ENCODE measurements around the gene AGL.
"Not testable (repeated sequence)": the region's sequence is repeated elsewhere in the genome, so short reads cannot be mapped to it uniquely, and the experiment has no call there.

Gene AGL

GRCh38 chr1:99851850-99852454 is 1.8 kb downstream of the AGL start:
- no peak for DNase-seq

DNA sequence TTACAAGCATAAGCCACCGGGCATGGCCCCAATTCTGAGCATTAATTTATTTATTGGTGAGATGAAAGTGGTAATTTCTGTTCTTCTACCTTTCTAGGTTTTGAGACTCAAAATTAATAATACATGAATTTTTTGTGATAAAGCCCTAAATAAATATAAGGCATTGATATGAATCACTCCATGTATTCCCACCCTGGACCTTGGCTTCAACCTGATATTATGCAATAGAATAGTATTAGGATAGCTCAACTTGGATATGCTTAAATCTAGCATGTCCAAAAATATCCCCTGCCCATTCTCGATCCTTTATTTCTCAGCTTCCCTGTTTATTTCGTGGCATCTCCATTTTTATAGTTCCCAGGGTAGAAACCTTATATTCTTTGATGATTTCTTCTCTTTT is 2.5 kb downstream of the AGL start:
- DNase-seq, result no peak

DNA sequence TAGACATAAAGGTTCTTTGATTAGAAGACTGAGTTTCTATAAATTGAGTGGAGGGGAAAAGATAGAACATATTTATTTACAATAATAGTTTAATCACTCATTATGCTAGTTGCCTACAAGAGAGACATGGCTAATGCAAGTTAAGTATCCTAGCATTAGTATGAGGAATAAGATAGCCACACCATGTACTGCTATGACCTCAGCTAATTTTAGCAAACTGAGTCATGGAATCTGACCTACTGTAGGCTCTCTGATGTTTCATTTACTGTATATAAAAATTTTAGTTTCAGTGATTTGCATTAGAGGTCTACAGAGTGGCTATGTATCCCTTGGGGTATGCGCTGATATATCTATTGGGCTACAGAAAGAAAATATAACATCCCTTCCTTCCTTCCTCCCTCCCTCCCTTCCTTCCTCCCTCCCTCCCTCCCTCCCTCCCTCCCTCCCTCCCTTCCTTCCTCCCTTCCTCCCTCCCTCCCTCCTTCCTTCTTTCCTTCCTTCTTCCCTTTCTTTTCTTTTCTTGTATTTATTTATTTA is 5.8 kb downstream of the AGL start:
- no peak for DNase-seq

- DNase-seq, result not testable (repeated sequence)
These were observed 6.9 kb downstream of the AGL start for GRCh38 chr1:99857041-99857440.

- no peak for DNase-seq
These were observed 8.1 kb downstream of the AGL start for GRCh38 chr1:99858286-99858685.

- no peak for DNase-seq
These were observed 8.7 kb downstream of the AGL start for GRCh38 chr1:99858881-99859280.

DNA sequence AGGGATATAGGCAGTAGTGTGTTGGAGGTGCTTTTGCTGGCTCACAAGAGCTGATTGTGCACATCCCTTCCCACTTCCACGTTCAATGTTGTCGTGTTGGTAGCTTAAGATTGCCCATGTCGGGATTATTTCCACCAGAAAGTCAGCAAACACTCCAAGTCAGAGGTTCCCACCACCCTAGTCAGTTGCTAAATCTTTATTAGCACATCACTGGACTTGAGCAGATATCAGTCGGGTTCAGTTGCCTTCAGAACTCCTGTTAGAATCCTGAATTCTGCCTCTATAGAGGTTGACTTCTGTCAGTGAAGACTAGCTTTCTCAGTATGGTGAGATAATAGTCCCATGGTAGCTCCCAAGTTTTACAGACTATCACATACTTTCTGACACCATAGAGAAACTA is 10.5 kb downstream of the AGL start:
- no peak for DNase-seq

DNA sequence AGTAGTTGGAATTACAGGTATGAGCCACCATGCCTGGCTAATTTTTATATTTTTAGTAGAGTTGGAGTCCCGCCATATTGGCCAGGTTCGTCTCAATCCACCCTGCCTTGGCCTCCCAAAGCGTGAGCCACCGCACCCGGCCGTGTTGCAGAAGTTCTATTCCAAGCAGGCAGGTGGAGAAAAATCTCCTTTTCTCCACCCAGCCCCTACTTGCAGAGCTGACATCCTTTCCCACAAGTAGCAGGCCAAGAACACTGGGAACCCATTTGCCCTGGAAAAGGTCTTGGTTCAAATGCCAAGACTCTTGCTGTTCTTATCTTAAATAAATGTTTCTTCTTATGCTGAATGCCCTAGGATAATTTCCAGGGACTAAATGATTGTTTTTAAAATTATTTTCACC is 17.5 kb downstream of the AGL start:
- DNase-seq, result no peak

- no peak for DNase-seq
These were observed 19.1 kb downstream of the AGL start for GRCh38 chr1:99869304-99869703.

DNA sequence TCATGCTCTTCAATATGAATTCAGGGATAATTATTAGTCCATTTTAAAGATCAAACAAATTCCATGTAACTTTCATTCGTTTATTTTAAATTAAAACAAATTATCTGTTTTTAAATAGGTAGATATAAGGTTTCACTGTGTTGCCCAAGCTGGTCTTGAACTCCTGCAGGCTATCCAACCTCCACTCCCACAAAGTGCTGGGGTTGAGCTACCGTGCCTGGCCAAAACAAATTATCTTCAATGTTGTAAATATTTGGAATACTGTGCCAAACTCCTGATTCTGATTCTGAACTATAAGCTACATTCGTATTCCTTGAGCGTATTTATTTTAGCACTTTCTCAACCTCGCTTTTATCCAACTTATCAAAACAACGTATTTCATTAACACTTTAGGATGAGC is 19.6 kb downstream of the AGL start:
- DNase-seq, result no peak

DNA sequence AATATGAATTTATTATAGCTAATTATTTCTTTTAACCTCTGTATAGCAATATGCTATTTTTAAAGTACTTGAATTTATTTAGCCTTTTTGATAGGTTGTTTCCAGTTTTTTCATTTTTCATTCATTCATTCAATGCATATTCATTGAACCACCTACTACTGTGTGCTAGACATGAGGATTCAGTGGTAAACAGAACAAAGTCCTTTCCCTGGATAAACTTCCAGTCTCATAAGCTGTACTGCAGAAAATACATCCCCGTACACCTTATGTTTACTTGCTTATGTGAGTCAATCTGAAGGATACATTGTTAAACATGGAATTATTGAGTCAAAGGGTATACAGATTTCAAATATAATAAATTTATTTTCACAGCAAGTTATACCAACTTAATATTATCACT is 21.9 kb downstream of the AGL start:
- no peak for DNase-seq

GRCh38 chr1:99877568-99877967 is 27.4 kb downstream of the AGL start:
- no peak for DNase-seq

- DNase-seq, result no peak
These were observed 36.0 kb downstream of the AGL start for GRCh38 chr1:99886179-99886578.

DNA sequence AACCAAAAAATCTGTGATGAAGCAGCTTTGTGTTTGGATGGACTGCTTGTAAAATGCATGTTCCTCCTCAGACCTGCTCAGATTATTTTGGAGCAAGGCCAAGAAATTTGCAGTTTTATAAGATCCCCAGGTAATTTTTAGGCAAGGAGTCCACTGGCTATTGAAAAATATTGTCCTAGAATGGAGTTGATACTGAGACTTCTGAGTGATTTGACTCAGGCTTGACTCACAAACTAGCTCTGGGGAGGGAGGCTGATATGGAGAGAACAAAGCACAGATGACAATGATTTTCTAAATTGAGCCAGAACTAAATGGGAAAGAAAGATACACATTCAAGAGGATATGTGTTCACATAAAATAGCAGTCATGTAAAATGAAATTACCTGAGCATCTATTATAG is 36.7 kb downstream of the AGL start:
- DNase-seq, result no peak

DNA sequence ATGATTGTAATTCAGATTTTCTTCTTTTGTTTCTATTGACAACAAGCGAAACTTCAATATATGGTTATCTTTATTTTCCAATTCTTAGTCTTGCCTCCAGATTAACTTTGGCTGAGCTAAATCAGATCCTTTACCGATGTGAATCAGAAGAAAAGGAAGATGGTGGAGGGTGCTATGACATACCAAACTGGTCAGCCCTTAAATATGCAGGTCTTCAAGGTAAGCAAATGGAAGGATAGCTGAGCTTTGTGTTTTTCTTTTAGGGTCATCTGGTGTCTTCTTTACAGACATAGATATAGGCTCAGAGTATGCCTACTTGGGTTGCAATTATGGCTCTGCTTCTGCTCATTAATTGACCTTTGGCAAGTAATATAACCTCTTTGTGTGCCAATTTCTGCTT is 37.7 kb downstream of the AGL start:
- DNase-seq, result no peak

- no peak for DNase-seq
These were observed 41.8 kb downstream of the AGL start for GRCh38 chr1:99891997-99892396.

DNA sequence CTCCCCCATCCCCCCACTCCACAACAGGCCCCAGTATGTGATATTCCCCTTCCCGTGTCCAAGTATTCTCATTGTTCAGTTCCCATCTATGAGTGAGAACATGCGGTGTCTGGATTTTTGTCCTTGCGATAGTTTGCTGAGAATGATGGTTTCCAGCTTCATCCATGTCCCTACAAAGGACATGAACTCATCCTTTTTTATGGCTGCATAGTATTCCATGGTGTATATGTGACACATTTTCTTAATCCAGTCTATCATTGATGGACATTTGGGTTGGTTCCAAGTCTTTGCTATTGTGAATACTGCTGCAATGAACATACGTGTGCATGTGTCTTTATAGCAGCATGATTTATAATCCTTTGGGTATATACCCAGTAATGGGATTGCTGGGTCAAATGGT is 53.1 kb downstream of the AGL start:
- not testable (repeated sequence) for DNase-seq

DNA sequence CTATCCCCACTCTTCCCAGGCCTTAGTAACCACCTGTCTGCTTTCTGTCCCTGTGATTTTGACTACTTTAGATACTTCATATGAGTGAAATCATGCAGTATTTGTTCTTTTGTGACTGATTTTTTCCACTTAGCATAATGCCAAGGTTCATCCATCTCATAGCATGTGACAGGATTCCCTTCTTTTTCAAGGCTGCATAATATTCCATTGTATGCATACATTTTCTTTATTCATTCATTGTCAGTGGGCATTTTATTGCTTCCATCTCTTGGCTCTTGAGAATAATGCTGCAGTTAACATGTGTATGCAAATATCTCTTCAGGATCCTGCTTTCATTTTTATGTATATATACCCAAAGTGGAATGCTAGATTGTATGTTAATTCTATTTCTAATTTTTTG is 56.4 kb downstream of the AGL start:
- no peak for DNase-seq

DNA sequence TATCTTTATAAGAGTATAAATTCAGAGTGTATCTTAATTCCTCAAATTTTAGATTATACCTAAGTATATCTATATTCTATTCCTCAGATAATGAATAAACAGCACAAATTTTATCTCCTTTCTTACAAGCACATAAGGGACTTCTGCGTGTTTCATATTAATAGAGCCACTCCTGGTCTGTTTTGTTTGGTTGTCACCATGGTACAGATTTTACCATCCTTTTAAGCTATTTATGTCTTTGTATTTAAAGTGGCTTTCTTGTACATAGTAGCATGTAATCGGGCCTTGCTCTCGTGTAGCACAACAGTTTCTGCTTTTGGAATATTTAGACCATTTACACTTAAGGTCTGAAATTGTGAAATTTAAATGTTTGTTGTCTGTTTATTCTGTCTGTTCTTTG is 67.1 kb downstream of the AGL start:
- no peak for DNase-seq

GRCh38 chr1:99919220-99919619 is 69.1 kb downstream of the AGL start:
- DNase-seq, result no peak

- no peak for DNase-seq
These were observed 84.6 kb downstream of the AGL start for GRCh38 chr1:99934801-99935200.

DNA sequence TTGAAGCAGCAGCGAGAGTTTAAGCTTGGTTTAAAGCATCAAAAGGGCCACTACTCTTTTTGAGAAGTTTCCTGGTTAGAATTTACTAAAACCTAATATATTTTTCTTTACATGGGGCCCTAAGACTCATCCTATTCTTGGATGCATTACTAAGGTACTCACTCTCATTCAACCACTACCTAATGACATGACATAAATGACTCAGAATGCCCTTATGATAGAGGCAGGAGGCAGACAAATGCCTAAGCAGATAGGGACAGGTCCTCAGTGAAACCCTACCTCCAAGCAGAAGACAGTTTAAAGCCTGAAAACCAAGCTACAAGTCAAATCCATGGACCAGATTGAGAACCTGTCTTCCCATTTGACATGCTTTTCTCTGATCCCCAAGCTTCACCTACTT is 85.4 kb downstream of the AGL start:
- DNase-seq, result no peak

DNA sequence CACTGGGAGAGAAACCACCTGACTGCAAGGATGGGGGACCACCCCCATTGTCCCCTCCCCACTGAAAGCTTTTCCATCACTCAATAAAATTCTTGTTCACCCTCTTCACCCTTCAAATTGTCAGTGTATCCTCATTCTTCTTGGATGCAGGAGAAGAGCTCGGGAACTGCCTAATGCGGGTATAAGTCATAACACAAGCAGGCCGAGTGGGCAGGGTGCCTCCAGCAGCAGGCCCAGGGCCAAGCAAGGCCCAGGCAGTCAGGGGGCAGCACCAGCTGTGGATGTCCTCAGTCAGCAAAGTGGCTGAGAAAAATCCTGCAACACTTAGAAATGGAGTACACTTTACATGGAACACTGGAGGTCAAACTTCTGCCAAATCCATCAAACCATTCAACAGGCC is 85.9 kb downstream of the AGL start:
- DNase-seq, result no peak

DNA sequence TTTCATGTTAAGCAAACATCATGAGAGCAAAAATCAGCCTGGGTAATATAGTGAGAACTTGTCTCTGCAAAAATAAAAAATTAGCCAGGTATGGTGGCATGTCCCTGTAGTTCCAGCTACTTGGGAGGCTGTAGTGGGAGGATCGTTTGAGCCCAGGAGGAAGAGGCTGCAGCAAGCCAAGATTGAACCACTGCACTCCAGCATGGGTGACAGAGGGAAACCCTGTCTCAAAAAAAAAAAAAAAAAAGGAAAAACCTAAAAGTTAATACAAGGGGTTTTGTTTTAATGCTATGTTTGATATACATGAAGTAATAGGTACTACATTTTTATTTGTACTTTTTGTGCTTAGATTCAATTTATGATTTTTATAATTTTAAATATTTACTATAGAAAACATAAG is 92.6 kb downstream of the AGL start:
- no peak for DNase-seq

DNA sequence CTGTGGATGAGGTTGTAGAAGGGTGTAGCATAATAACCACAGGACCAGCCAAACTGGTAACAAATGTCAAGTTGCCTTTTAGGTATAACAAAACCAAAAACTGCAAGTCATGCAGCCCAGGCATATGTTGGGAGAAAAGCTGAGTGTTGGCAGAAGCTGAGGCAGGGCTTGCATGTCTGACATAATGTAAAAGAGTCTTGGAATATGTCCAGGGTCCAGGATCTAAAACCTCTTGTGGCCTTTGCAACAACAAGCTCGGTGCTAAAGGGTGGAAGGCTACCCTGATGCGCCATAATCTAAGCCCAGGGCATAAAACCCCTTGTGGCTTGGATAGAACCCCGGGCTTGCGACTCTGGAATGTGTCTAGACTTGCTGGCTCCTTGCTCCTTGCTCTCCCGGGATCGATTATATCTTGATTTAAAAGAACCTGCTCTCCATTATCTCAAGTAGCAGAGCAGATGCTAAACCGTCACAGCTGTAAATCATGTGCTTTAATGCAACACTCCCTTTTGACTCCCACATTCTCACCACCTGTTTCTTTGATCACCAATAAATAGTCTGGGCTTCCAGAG is 93.1 kb downstream of the AGL start:
- peak; percentile 28 for DNase-seq

All from NCI-H187 treated with DMSO at 0.1 percent for 48 hours (cell line).